DMS153 treated with DMSO at 0.1 percent for 48 hours (cell line): ENCODE data around the gene CHKB.

Source experiments
- DNase-seq: peaks from one replicate; lab custom pipeline; 2025; ENCODE audit not compliant: unreplicated experiment; lab: John Stamatoyannopoulos, UW

CHKB gene

GRCh38 chr22:50575426-50575941, 7.2 kb downstream of the CHKB start:
- DNase-seq = no peak

GRCh38 chr22:50574383-50574755, 8.3 kb downstream of the CHKB start:
- no peak for DNase-seq

GRCh38 chr22:50573491-50574382, 8.9 kb downstream of the CHKB start:
- no peak for DNase-seq

- no peak for DNase-seq
These were observed 9.7 kb downstream of the CHKB start for GRCh38 chr22:50572965-50573364.

- no peak for DNase-seq
These were observed 11.1 kb downstream of the CHKB start for GRCh38 chr22:50571264-50572175.

- no peak for DNase-seq
These were observed 11.8 kb downstream of the CHKB start for GRCh38 chr22:50570861-50571260.

GRCh38 chr22:50569896-50570535, 12.6 kb downstream of the CHKB start:
- DNase-seq = no peak

GRCh38 chr22:50569041-50569459, 13.6 kb downstream of the CHKB start:
- DNase-seq = no peak

- no peak for DNase-seq
These were observed 14.0 kb downstream of the CHKB start for GRCh38 chr22:50568626-50569025.

- DNase-seq = no peak
These were observed 14.9 kb downstream of the CHKB start for GRCh38 chr22:50567721-50568252.

GRCh38 chr22:50564289-50564688, 18.4 kb downstream of the CHKB start:
- no peak for DNase-seq

- DNase-seq = no peak
These were observed 19.1 kb downstream of the CHKB start for GRCh38 chr22:50563413-50564160.

GRCh38 chr22:50562523-50563412, 19.9 kb downstream of the CHKB start, which contains the start of gene SYCE3:
SYCE3 (minus strand) TSS chr22:50562919; CDS start chr22:50556405, 6,514 bp downstream.
- DNase-seq = peak; percentile 89

- DNase-seq = no peak
These were observed 21.0 kb downstream of the CHKB start for GRCh38 chr22:50561401-50562358.

GRCh38 chr22:50560034-50560433, 22.6 kb downstream of the CHKB start:
- DNase-seq = no peak

- DNase-seq = no peak
These were observed 25.9 kb downstream of the CHKB start for GRCh38 chr22:50556703-50557102.

- DNase-seq = no peak
These were observed 29.3 kb downstream of the CHKB start for GRCh38 chr22:50553310-50553709.
